ENCODE results near the gene MAJIN.

MAJIN gene

GRCh38 chr11:64898541-64898940 lies 73.4 kb downstream of the MAJIN start:
- no peak for DNase-seq (ENCODE audit: extremely low spot score)
- TF ChIP-seq SUZ12 (IDR thresholded peaks at IDR 0.05) (no peak), PKNOX1 (IDR thresholded peaks at IDR 0.05) (no peak)
- ChIA-PET POLR2A (no interaction called here), CTCF (interaction anchor here (0.5 kb wide), 1 partner anchor 89 kb away, joined by 5 read pairs; no protein-coding TSS in a partner anchor)

GRCh38 chr11:64898076-64898445 lies 73.8 kb downstream of the MAJIN start:
- DNase-seq (ENCODE audit: extremely low spot score): no peak
- ChIA-PET POLR2A (interaction anchor here (1.1 kb wide), 1 partner anchor 8 kb away, joined by 3 read pairs; no protein-coding TSS in a partner anchor), CTCF (no interaction called here)
- TF ChIP-seq BHLHE40 (IDR thresholded peaks at IDR 0.05; ENCODE audit: borderline replicate concordance) (no peak), HDGF (IDR thresholded peaks at IDR 0.05; ENCODE audit: borderline replicate concordance) (no peak), ZNF384 (IDR thresholded peaks at IDR 0.05) (no peak), SUZ12 (IDR thresholded peaks at IDR 0.05) (no peak), CTBP1 (IDR thresholded peaks at IDR 0.05; ENCODE audit: borderline replicate concordance) (no peak)

- no peak for TF ChIP-seq BHLHE40 (IDR thresholded peaks at IDR 0.05; ENCODE audit: borderline replicate concordance)
- no peak for TF ChIP-seq LEF1 (IDR thresholded peaks at IDR 0.05; ENCODE audit: borderline replicate concordance)
- TF ChIP-seq ZNF384 (IDR thresholded peaks at IDR 0.05): no peak
- TF ChIP-seq ELF4 (IDR thresholded peaks at IDR 0.05): no peak
- TF ChIP-seq PKNOX1 (IDR thresholded peaks at IDR 0.05): no peak
- TF ChIP-seq SP1 (IDR thresholded peaks at IDR 0.05): no peak
- TF ChIP-seq HDGF (IDR thresholded peaks at IDR 0.05; ENCODE audit: borderline replicate concordance): no peak
- ChIA-PET POLR2A (interaction anchor here (1.1 kb wide), 1 partner anchor 9 kb away, joined by 3 read pairs; no protein-coding TSS in a partner anchor), CTCF (no interaction called here)
Measured at GRCh38 chr11:64897381-64898075, 74.4 kb downstream of the MAJIN start.

GRCh38 chr11:64896448-64897022 lies 75.4 kb downstream of the MAJIN start:
- POLR2A ChIA-PET: interaction anchor here (0.6 kb wide), 1 partner anchor 100 kb away, joined by 3 read pairs; the partner anchor contains the start of gene BATF2
- no peak for DNase-seq (ENCODE audit: extremely low spot score)
- TF ChIP-seq FOXA1 (IDR thresholded peaks at IDR 0.05): no peak
- no peak for TF ChIP-seq NFRKB (IDR thresholded peaks at IDR 0.05)
- no peak for TF ChIP-seq CTBP1 (IDR thresholded peaks at IDR 0.05; ENCODE audit: borderline replicate concordance)
- no peak for TF ChIP-seq FOXM1 (IDR thresholded peaks at IDR 0.05; ENCODE audit: borderline replicate concordance)
- no peak for TF ChIP-seq PKNOX1 (IDR thresholded peaks at IDR 0.05)
- TF ChIP-seq FOXK2 (IDR thresholded peaks at IDR 0.05): no peak
- CTCF ChIA-PET: interaction anchor here (0.6 to 0.9 kb wide), 3 partner anchors 8 to 50 kb away, joined by 3 read pairs; no protein-coding TSS in a partner anchor

More at GRCh38 chr11:64897381-64898075, 74.4 kb downstream of the MAJIN start:
- no peak for DNase-seq (ENCODE audit: extremely low spot score)

GRCh38 chr11:64894812-64895452 lies 77.0 kb downstream of the MAJIN start:
- ChIA-PET CTCF (interaction anchor here (0.6 to 0.9 kb wide), 2 partner anchors 46 to 133 kb away, joined by 4 read pairs; no protein-coding TSS in a partner anchor), POLR2A (interaction anchor here (0.8 kb wide), 1 partner anchor 116 kb away, joined by 3 read pairs; the partner anchor contains the start of gene SF1)
- no peak for DNase-seq (ENCODE audit: extremely low spot score)
- no peak for TF ChIP-seq L3MBTL2 (conservative IDR thresholded peaks at IDR 0.05)
- TF ChIP-seq LEF1 (IDR thresholded peaks at IDR 0.05; ENCODE audit: borderline replicate concordance): no peak
- TF ChIP-seq BHLHE40 (IDR thresholded peaks at IDR 0.05; ENCODE audit: borderline replicate concordance): no peak
- no peak for TF ChIP-seq FOXK2 (IDR thresholded peaks at IDR 0.05)
- no peak for TF ChIP-seq TARDBP (IDR thresholded peaks at IDR 0.05)
- TF ChIP-seq PKNOX1 (IDR thresholded peaks at IDR 0.05): no peak
- no peak for TF ChIP-seq CTBP1 (IDR thresholded peaks at IDR 0.05; ENCODE audit: borderline replicate concordance)
- no peak for TF ChIP-seq HDGF (IDR thresholded peaks at IDR 0.05; ENCODE audit: borderline replicate concordance)
- TF ChIP-seq NFRKB (IDR thresholded peaks at IDR 0.05): no peak
